SK-N-SH (cell line): ENCODE data around the gene MGAT4B. TPM values are rescaled to one million over a fixed set of nuclear protein-coding genes. Genes with fewer than 3 reads are reported as not detected.

ENCODE experiments used
- CTCF ChIA-PET: fragments of 300-600, 350-600 bp; formaldehyde crosslinking; extraction: SDS; loops from one replicate; lab custom pipeline; 2021; lab: Yijun Ruan, JAX
- POLR2A ChIA-PET: fragments of 350-600 bp; sonication (Branson Sonifier 250); formaldehyde crosslinking; extraction: SDS; loops from one replicate; lab custom pipeline; 2020; ENCODE audit warnings: antibody characterized with exemption, inconsistent platforms; lab: Yijun Ruan, JAX
- DNase-seq: peaks from one replicate; pipeline ENCODE4 v3.0.0; 2012
- H2AFZ ChIP-seq: fragments of 200-600 bp; sonication (generic); 2 replicates; pipeline ENCODE4 v1.8.1; 2016; ENCODE audit warnings: antibody characterized with exemption, mild to moderate bottlenecking, low read depth
- H3F3A ChIP-seq: fragments of 200-600 bp; sonication (generic); replicated peaks from 2 replicates; pipeline ENCODE3; 2016; ENCODE audit warnings: antibody characterized with exemption, mild to moderate bottlenecking; ENCODE audit not compliant: insufficient read depth
- H3K27ac ChIP-seq, 2 experiments: fragments of 200-500 bp in 1 of 2; fragments of 200-600 bp in 1 of 2; sonication (Bioruptor generic) in 1 of 2; sonication (generic), shearing (Covaris generic) in 1 of 2; 2 replicates each; pipeline versions ENCODE4 v1.5.1 to v1.6.1; 2014 to 2016; ENCODE audit warnings: low read depth in 2 of 2, inconsistent platforms in 1 of 2, low read length in 1 of 2, mild to moderate bottlenecking in 1 of 2, mixed read lengths in 1 of 2
- H3K27me3 ChIP-seq: fragments of 200-600 bp; sonication (generic), shearing (Covaris generic); 2 replicates; pipeline ENCODE4 v1.6.1; 2016; ENCODE audit warnings: mixed run types; ENCODE audit not compliant: insufficient read depth
- H3K36me3 ChIP-seq, 2 experiments: fragments of 200-500 bp in 1 of 2; fragments of 200-600 bp in 1 of 2; sonication (Bioruptor generic) in 1 of 2; sonication (generic) in 1 of 2; replicated peaks in 1 of 2; 2 replicates each; pipeline versions ENCODE3 to v1.5.1; 2014 to 2016; ENCODE audit warnings: low read length in 1 of 2, mild to moderate bottlenecking in 1 of 2; ENCODE audit not compliant: insufficient read depth in 2 of 2, control insufficient read depth in 1 of 2
- H3K4me1 ChIP-seq, 2 experiments: fragments of 200-500 bp in 1 of 2; fragments of 200-600 bp in 1 of 2; sonication (Bioruptor generic) in 1 of 2; sonication (generic), shearing (Covaris generic) in 1 of 2; 2 replicates each; pipeline versions ENCODE4 v1.5.1 to v1.6.1; 2014 to 2016; ENCODE audit warnings: low read depth in 1 of 2, low read length in 1 of 2, mixed run types in 1 of 2; ENCODE audit not compliant: insufficient read depth in 2 of 2, control insufficient read depth in 1 of 2
- H3K4me2 ChIP-seq: fragments of 200-600 bp; sonication (generic), shearing (Covaris generic); 2 replicates; pipeline ENCODE4 v1.6.1; 2017; ENCODE audit warnings: mixed run types
- H3K4me3 ChIP-seq, 2 experiments: fragments of 200-500 bp in 1 of 2; fragments of 200-600 bp in 1 of 2; sonication (Bioruptor generic) in 1 of 2; sonication (generic), shearing (Covaris generic) in 1 of 2; 2 replicates each; pipeline versions ENCODE4 v1.5.1 to v1.8.1; 2014 to 2016; ENCODE audit warnings: low read depth in 2 of 2, inconsistent platforms in 1 of 2, low read length in 1 of 2, mild to moderate bottlenecking in 1 of 2, mixed read lengths in 1 of 2, moderate library complexity in 1 of 2
- H3K79me2 ChIP-seq: fragments of 200-600 bp; sonication (generic); 2 replicates; pipeline ENCODE4 v1.8.1; 2017; ENCODE audit warnings: mild to moderate bottlenecking; ENCODE audit not compliant: insufficient read depth
- H3K9ac ChIP-seq: fragments of 200-600 bp; sonication (generic); 2 replicates; pipeline ENCODE4 v1.6.1; 2017; ENCODE audit warnings: mixed run types
- H3K9me2 ChIP-seq: fragments of 200-600 bp; sonication (generic); 2 replicates; pipeline ENCODE4 v1.6.1; 2017; ENCODE audit warnings: mixed run types
- H3K9me3 ChIP-seq: fragments of 200-600 bp; sonication (generic); 2 replicates; pipeline ENCODE4 v1.6.1; 2017; ENCODE audit warnings: mixed run types, mild to moderate bottlenecking, moderate library complexity
- H4K20me1 ChIP-seq: fragments of 200-600 bp; sonication (generic); 2 replicates; pipeline ENCODE4 v1.6.1; 2017; ENCODE audit warnings: mild to moderate bottlenecking, mixed run types; ENCODE audit not compliant: insufficient read depth
- CTCF ChIP-seq: fragments of 200-600 bp; sonication (generic); IDR thresholded peaks from 2 replicates; pipeline ENCODE4 v1.6.1; 2017; ENCODE audit warnings: antibody characterized with exemption, mild to moderate bottlenecking, moderate library complexity
- EP300 ChIP-seq, 2 experiments: IDR thresholded peaks; 2 replicates each; pipeline versions ENCODE4 v1.4.0 to v1.6.1; 2012; ENCODE audit warnings: borderline replicate concordance in 1 of 2, low read depth in 1 of 2, low read length in 1 of 2
- EZH2phosphoT487 ChIP-seq: fragments of 200-600 bp; sonication (generic); IDR thresholded peaks from 2 replicates; pipeline ENCODE4 v1.6.1; 2017; ENCODE audit warnings: low read depth, mixed run types, mild to moderate bottlenecking, antibody characterized with exemption, moderate library complexity, borderline replicate concordance
- FOSL2 ChIP-seq: IDR thresholded peaks from 2 replicates; pipeline ENCODE4 v1.4.0; 2012; ENCODE audit warnings: low read depth, mild to moderate bottlenecking, moderate library complexity, borderline replicate concordance
- GATA2 ChIP-seq: sonication (generic); formaldehyde crosslinking; IDR thresholded peaks from 2 replicates; pipeline ENCODE4 v1.5.0; 2020; ENCODE audit warnings: mild to moderate bottlenecking, missing genetic modification reagents
- MAX ChIP-seq: IDR thresholded peaks from 2 replicates; pipeline ENCODE4 v1.4.0; 2012; ENCODE audit warnings: low read depth
- POLR2AphosphoS5 ChIP-seq: IDR thresholded peaks from 2 replicates; pipeline ENCODE4 v1.6.1; 2012; ENCODE audit warnings: low read depth, low read length
- REST ChIP-seq: IDR thresholded peaks from 2 replicates; pipeline ENCODE4 v1.6.1; 2012; ENCODE audit warnings: mild to moderate bottlenecking, low read depth, low read length, moderate library complexity
- TCF12 ChIP-seq: IDR thresholded peaks from 2 replicates; pipeline ENCODE4 v1.4.0; 2012
- TEAD4 ChIP-seq: IDR thresholded peaks from 2 replicates; pipeline ENCODE4 v1.4.0; 2012; ENCODE audit warnings: mild to moderate bottlenecking, borderline replicate concordance; ENCODE audit not compliant: insufficient read depth
- ZBTB33 ChIP-seq: IDR thresholded peaks from 2 replicates; pipeline ENCODE4 v1.4.0; 2012; ENCODE audit warnings: low read depth, borderline replicate concordance
- WGBS: methylation state at CpG from one replicate; pipeline ENCODE4 v1.1.6; 2017; ENCODE audit warnings: low lambda C conversion rate; 5-methylcytosine and 5-hydroxymethylcytosine counted together
- polyA plus RNA-seq, 3 experiments: library from polyadenylated mRNA; depleted of rRNA; stranded (reverse); fragments of >200 nt; gene quantifications; 2 replicates each; pipeline ENCODE4 v1.2.3, GENCODE V29; 2012

The MGAT4B gene
- polyA plus RNA-seq, 1 of the 3 experiments (the other 2 are of a cell fraction): 190 TPM

- CTCF ChIA-PET: no interaction called here
- Histone ChIP-seq H3K4me2 (no peak overlapping the region), H3K36me3 (peaks cover 61 to 67% of the 10 kb centered on the region in 2 experiments)
- TF ChIP-seq EP300 (IDR thresholded peaks at IDR 0.05; ENCODE audit: borderline replicate concordance in 1 of 2, low read depth in 1 of 2, low read length in 1 of 2) (no peak), MAX (no peak), GATA2 (CRISPR knock-in tag) (no peak)
- TF ChIP-seq, all 33 proteins: peak for 0
- Histone ChIP-seq H3F3A (peaks cover 52% of the 10 kb centered on the region), H3K9me3 (no peaks in the 10 kb centered on the region), H3K9me2 (no peaks in the 10 kb centered on the region), H3K9ac (no peak overlapping the region), H4K20me1 (peaks cover 44% of the 10 kb centered on the region), H3K27ac (no peak overlapping the region), H3K4me3 (no peak overlapping the region), H3K4me1 (no peaks in the 10 kb centered on the region; a peak in 1 of 4 replicates), H3K79me2 (peaks cover 17% of the 10 kb centered on the region), H3K27me3 (no peaks in the 10 kb centered on the region), H2AFZ (no peak overlapping the region)
- DNase-seq: no peak
- POLR2A ChIA-PET: no interaction called here
- WGBS: 94% methylated on average over 8 of the region's 8 CpGs
Measured at GRCh38 chr5:179834120-179834519, 27.5 kb upstream of the MGAT4B start.

GRCh38 chr5:179833709-179834070, 27.0 kb upstream of the MGAT4B start:
- DNase-seq: no peak
- H3F3A ChIP-seq: peaks cover 52% of the 10 kb centered on the region
- no peaks in the 10 kb centered on the region for H3K9me2 ChIP-seq
- H3K27me3 ChIP-seq: no peaks in the 10 kb centered on the region
- POLR2A ChIA-PET: no interaction called here
- H2AFZ ChIP-seq: no peak overlapping the region
- H3K9ac ChIP-seq: no peak overlapping the region
- no peak overlapping the region for H3K4me3 ChIP-seq
- no peak for TF ChIP-seq EZH2phosphoT487
- no peak for TF ChIP-seq ZBTB33
- TF ChIP-seq, all 33 proteins: peak for 0
- Histone ChIP-seq H3K36me3 (peaks cover 66 to 72% of the 10 kb centered on the region in 2 experiments), H4K20me1 (peaks cover 44% of the 10 kb centered on the region), H3K4me2 (no peak overlapping the region), H3K27ac (no peak overlapping the region), H3K4me1 (no peaks in the 10 kb centered on the region; a peak in 1 of 4 replicates), H3K9me3 (no peaks in the 10 kb centered on the region), H3K79me2 (peaks cover 22% of the 10 kb centered on the region)
- 100% methylated on average over 2 of the region's 3 CpGs for whole genome bisulfite sequencing
- CTCF ChIA-PET: no interaction called here

GRCh38 chr5:179833056-179833708, 26.5 kb upstream of the MGAT4B start:
- WGBS: 87% methylated on average over 16 of the region's 23 CpGs
- H3K9me2 ChIP-seq: no peaks in the 10 kb centered on the region
- H3K9me3 ChIP-seq: no peaks in the 10 kb centered on the region
- H3K27ac ChIP-seq: no peak overlapping the region
- H3K9ac ChIP-seq: no peak overlapping the region
- H2AFZ ChIP-seq: no peak overlapping the region
- H3K79me2 ChIP-seq: peaks cover 27% of the 10 kb centered on the region
- no peak overlapping the region for H3K4me3 ChIP-seq
- H3K27me3 ChIP-seq: no peaks in the 10 kb centered on the region
- DNase-seq: no peak
- H3K4me2 ChIP-seq: no peak overlapping the region
- H4K20me1 ChIP-seq: peaks cover 47% of the 10 kb centered on the region
- ChIA-PET CTCF (interaction anchor here (1.4 kb wide), 1 partner anchor 31 kb away, joined by 4 read pairs; no protein-coding TSS in a partner anchor), POLR2A (interaction anchor here (0.6 to 1.1 kb wide), 2 partner anchors 8 to 45 kb away, joined by 3 to 4 read pairs; no protein-coding TSS in a partner anchor)
- H3K4me1 ChIP-seq: no peaks in the 10 kb centered on the region; a peak in 1 of 4 replicates
- peaks cover 69 to 77% of the 10 kb centered on the region in 2 experiments for H3K36me3 ChIP-seq
- peaks cover 56% of the 10 kb centered on the region for H3F3A ChIP-seq
- TF ChIP-seq POLR2AphosphoS5 (no peak), CTCF (no peak), TCF12 (no peak), FOSL2 (no peak), TEAD4 (no peak), REST (no peak)
